B cell (primary cell): ENCODE measurements around the gene MPST. TPM values are rescaled to one million over a fixed set of nuclear protein-coding genes. Genes with fewer than 3 reads are reported as not detected.

ENCODE experiments used
- ATAC-seq: fragments of 200-7000 bp; cut with Tn5 transposase; one replicate; pipeline ENCODE4 v1.10.0; 2021; ENCODE audit warnings: low read depth, mild to moderate bottlenecking, moderate number of reproducible peaks, moderate library complexity
- CTCF ChIA-PET: fragments of 350-600 bp; sonication (Branson Sonifier 250); formaldehyde crosslinking; loops from one replicate; lab custom pipeline; 2021; ENCODE audit warnings: antibody characterized with exemption, inconsistent platforms; lab: Charles Lee
- POLR2A ChIA-PET: fragments of 350-600 bp; sonication (Branson Sonifier 250); formaldehyde crosslinking; loops from one replicate; lab custom pipeline; 2021; ENCODE audit warnings: antibody characterized with exemption; lab: Charles Lee
- DNase-seq: peaks from one replicate; pipeline ENCODE4 v3.0.0; 2013
- H2AFZ ChIP-seq: 2 replicates; pipeline ENCODE4 v1.6.1; 2012; ENCODE audit warnings: mild to moderate bottlenecking, low read depth, low read length; ENCODE audit not compliant: insufficient read depth, poor library complexity, severe bottlenecking
- H3K27ac ChIP-seq, 2 donors: 1 replicate in 1 of 2; 2 replicates in 1 of 2; pipeline ENCODE4 v1.5.1; 2012 to 2013; ENCODE audit warnings: low read length in 2 of 2, mild to moderate bottlenecking in 2 of 2, moderate library complexity in 1 of 2
- H3K27me3 ChIP-seq, 4 experiments: fragments of 200-600 bp in 1 of 4; sonication (generic) in 1 of 4; replicated peaks in 1 of 4; 1 replicate in 2 of 4; 2 replicates in 2 of 4; pipeline versions ENCODE4 v1.6.1 to v1.7.0; 2013 to 2016; ENCODE audit warnings: low read length in 3 of 4, mild to moderate bottlenecking in 2 of 4, mixed read lengths in 1 of 4, moderate library complexity in 1 of 4; ENCODE audit not compliant: insufficient read depth in 4 of 4, control insufficient read depth in 3 of 4; ENCODE audit errors: control extremely low read depth in 1 of 4
- H3K36me3 ChIP-seq, 2 experiments: replicated peaks in 1 of 2; 1 replicate in 1 of 2; 2 replicates in 1 of 2; pipeline versions ENCODE4 v1.6.1 to v1.7.1; 2013; ENCODE audit warnings: low read length in 1 of 2; ENCODE audit not compliant: insufficient read depth in 2 of 2, control insufficient read depth in 1 of 2; ENCODE audit errors: control extremely low read depth in 1 of 2, extremely low read depth in 1 of 2
- H3K4me1 ChIP-seq, 2 donors: fragments of 200-600 bp in 1 of 2; sonication (generic) in 1 of 2; 1 replicate in 1 of 2; 2 replicates in 1 of 2; pipeline versions ENCODE4 v1.5.1 to v1.6.1; 2013 to 2017; ENCODE audit warnings: low read length in 2 of 2; ENCODE audit not compliant: control insufficient read depth in 2 of 2, insufficient read depth in 2 of 2
- H3K4me2 ChIP-seq: replicated peaks from 2 replicates; pipeline ENCODE3; 2012; ENCODE audit warnings: mild to moderate bottlenecking, low read depth, low read length; ENCODE audit not compliant: poor library complexity, severe bottlenecking
- H3K4me3 ChIP-seq, 5 experiments: fragments of 200-600 bp in 1 of 5; sonication (generic) in 1 of 5; 1 replicate in 3 of 5; 2 replicates in 2 of 5; pipeline versions ENCODE4 v1.5.1 to v1.7.0; 2011 to 2016; ENCODE audit warnings: low read length in 4 of 5, mild to moderate bottlenecking in 4 of 5, low read depth in 2 of 5, control low read depth in 1 of 5, moderate library complexity in 1 of 5; ENCODE audit not compliant: insufficient read depth in 1 of 5; ENCODE audit errors: control extremely low read depth in 1 of 5, extremely low read depth in 1 of 5
- H3K79me2 ChIP-seq: fragments of 200-600 bp; sonication (generic); one replicate; pipeline ENCODE4 v1.6.0; 2016; ENCODE audit warnings: low read length; ENCODE audit not compliant: control insufficient read depth, insufficient read depth
- H3K9ac ChIP-seq: fragments of 200-600 bp; sonication (generic); 2 replicates; pipeline ENCODE4 v1.6.1; 2017; ENCODE audit warnings: mild to moderate bottlenecking, low read length, moderate library complexity
- H3K9me3 ChIP-seq, 3 donors: one replicate each; pipeline versions ENCODE4 v1.6.1 to v1.7.1; 2013; ENCODE audit warnings: low read length in 2 of 3; ENCODE audit not compliant: control insufficient read depth in 2 of 3, insufficient read depth in 1 of 3; ENCODE audit errors: control extremely low read depth in 1 of 3
- H4K20me1 ChIP-seq: 2 replicates; pipeline ENCODE4 v1.6.0; 2012; ENCODE audit warnings: mild to moderate bottlenecking, low read length; ENCODE audit not compliant: insufficient read depth, control insufficient read depth, poor library complexity, severe bottlenecking
- H3K27ac Mint-ChIP-seq: one replicate; pipeline ENCODE4 v1.8.0; 2021; ENCODE audit warnings: mixed read lengths
- H3K27me3 Mint-ChIP-seq: one replicate; pipeline ENCODE4 v1.8.0; 2021; ENCODE audit warnings: mixed read lengths
- H3K4me1 Mint-ChIP-seq: one replicate; pipeline ENCODE4 v1.8.0; 2021; ENCODE audit warnings: mixed read lengths
- H3K4me3 Mint-ChIP-seq: one replicate; pipeline ENCODE4 v1.8.0; 2021; ENCODE audit warnings: mixed read lengths
- H3K9me3 Mint-ChIP-seq: one replicate; pipeline ENCODE4 v1.8.0; 2022; ENCODE audit warnings: mixed read lengths; ENCODE audit not compliant: insufficient read depth
- EZH2 ChIP-seq: IDR thresholded peaks from 2 replicates; pipeline ENCODE4 v1.6.1; 2012; ENCODE audit warnings: borderline replicate concordance, low read depth, mild to moderate bottlenecking, moderate library complexity, low read length; ENCODE audit not compliant: insufficient read depth, poor library complexity, severe bottlenecking
- WGBS: methylation state at CpG from one replicate; pipeline ENCODE4 v1.1.5; 2013; ENCODE audit warnings: missing lambda C conversion rate; ENCODE audit not compliant: insufficient coverage; 5-methylcytosine and 5-hydroxymethylcytosine counted together
- intact Hi-C: fragments of 100-400 bp; cut with micrococcal nuclease; formaldehyde crosslinking; loops from one replicate; pipeline ENCODE4 v1.10.0; 2022
- polyA plus RNA-seq: library from polyadenylated mRNA; depleted of rRNA; stranded (reverse); fragments of >200 nt; gene quantifications from 2 replicates; pipeline ENCODE4 v1.2.3, GENCODE V29; 2012
- total RNA-seq, 2 donors: library from RNA; stranded (reverse); fragments of 120-200 nt in 1 of 2; gene quantifications; 1 replicate in 1 of 2; 2 replicates in 1 of 2; pipeline versions ENCODE4 v1.2.3 to v1.2.4, GENCODE V29; 2013 to 2022
- TF ChIP-seq, protein P1 (sequence below): fragments of 200-600 bp; IDR thresholded peaks from one replicate; pipeline ENCODE4 v1.8.0; 2022; ENCODE audit warnings: antibody characterized with exemption, mild to moderate bottlenecking

MPST gene
- total and polyA plus RNA-seq, 2 donors (not counting 1 experiment from before 2014, with no cell fraction given): 11.2 to 17.7 TPM

- H3K9me3 Mint-ChIP-seq: no peaks in the 10 kb centered on the region
- Histone ChIP-seq H3K27me3 (no peaks in the 10 kb centered on the region), H4K20me1 (no peaks in the 10 kb centered on the region), H2AFZ (no peak overlapping the region), H3K4me1 (peaks cover 7 to 18% of the 10 kb centered on the region in 2 donors), H3K4me3 (no peak overlapping the region), H3K4me2 (no peak overlapping the region), H3K9ac (no peak overlapping the region), H3K9me3 (no peaks in the 10 kb centered on the region), H3K79me2 (no peaks in the 10 kb centered on the region), H3K36me3 (peaks cover 0 to 26% of the 10 kb centered on the region in 2 experiments), H3K27ac (no peak overlapping the region)
- intact Hi-C loops: loop anchor here (5.0 kb wide), 1 partner anchor 1752 kb away; no protein-coding TSS in a partner anchor
- TF ChIP-seq, protein P1, sequence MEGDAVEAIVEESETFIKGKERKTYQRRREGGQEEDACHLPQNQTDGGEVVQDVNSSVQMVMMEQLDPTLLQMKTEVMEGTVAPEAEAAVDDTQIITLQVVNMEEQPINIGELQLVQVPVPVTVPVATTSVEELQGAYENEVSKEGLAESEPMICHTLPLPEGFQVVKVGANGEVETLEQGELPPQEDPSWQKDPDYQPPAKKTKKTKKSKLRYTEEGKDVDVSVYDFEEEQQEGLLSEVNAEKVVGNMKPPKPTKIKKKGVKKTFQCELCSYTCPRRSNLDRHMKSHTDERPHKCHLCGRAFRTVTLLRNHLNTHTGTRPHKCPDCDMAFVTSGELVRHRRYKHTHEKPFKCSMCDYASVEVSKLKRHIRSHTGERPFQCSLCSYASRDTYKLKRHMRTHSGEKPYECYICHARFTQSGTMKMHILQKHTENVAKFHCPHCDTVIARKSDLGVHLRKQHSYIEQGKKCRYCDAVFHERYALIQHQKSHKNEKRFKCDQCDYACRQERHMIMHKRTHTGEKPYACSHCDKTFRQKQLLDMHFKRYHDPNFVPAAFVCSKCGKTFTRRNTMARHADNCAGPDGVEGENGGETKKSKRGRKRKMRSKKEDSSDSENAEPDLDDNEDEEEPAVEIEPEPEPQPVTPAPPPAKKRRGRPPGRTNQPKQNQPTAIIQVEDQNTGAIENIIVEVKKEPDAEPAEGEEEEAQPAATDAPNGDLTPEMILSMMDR: no peak
- no peak for TF ChIP-seq EZH2
- peaks cover 12% of the 10 kb centered on the region for H3K4me1 Mint-ChIP-seq
- ATAC-seq (no peak), DNase-seq (no peak)
- H3K27me3 Mint-ChIP-seq: no peaks in the 10 kb centered on the region
- whole genome bisulfite sequencing: 100% methylated on average over 11 of the region's 20 CpGs
- no peak overlapping the region for H3K27ac Mint-ChIP-seq
- no peak overlapping the region for H3K4me3 Mint-ChIP-seq
- CTCF ChIA-PET: interaction anchor here (0.6 to 2.0 kb wide), 5 partner anchors 10 to 414 kb away, joined by 3 to 6 read pairs (median 4); no protein-coding TSS in a partner anchor
- POLR2A ChIA-PET: no interaction called here
Observed at GRCh38 chr22:37054600-37055365, 35.2 kb downstream of the MPST start.

- H3K9me3 ChIP-seq: no peaks in the 10 kb centered on the region
- no peak overlapping the region for H3K9ac ChIP-seq
- Mint-ChIP-seq H3K9me3 (no peaks in the 10 kb centered on the region), H3K4me1 (peaks cover 10% of the 10 kb centered on the region), H3K4me3 (no peak overlapping the region), H3K27me3 (no peaks in the 10 kb centered on the region), H3K27ac (no peak overlapping the region)
- peaks cover 0 to 36% of the 10 kb centered on the region in 2 experiments for H3K36me3 ChIP-seq
- H3K4me2 ChIP-seq: no peak overlapping the region
- ATAC-seq (no peak), DNase-seq (no peak)
- peaks cover 7 to 17% of the 10 kb centered on the region in 2 donors for H3K4me1 ChIP-seq
- CTCF ChIA-PET: interaction anchor here (2.0 kb wide), 1 partner anchor 143 kb away, joined by 6 read pairs; no protein-coding TSS in a partner anchor
- no peaks in the 10 kb centered on the region for H4K20me1 ChIP-seq
- intact Hi-C loops: no loop called here
- H3K27me3 ChIP-seq: no peaks in the 10 kb centered on the region
- H2AFZ ChIP-seq: no peak overlapping the region
- 98% methylated on average over 13 of the region's 13 CpGs for WGBS
- no peak overlapping the region for H3K4me3 ChIP-seq
- H3K27ac ChIP-seq: no peak overlapping the region
- POLR2A ChIA-PET: no interaction called here
- TF ChIP-seq EZH2: no peak
- TF ChIP-seq, protein P1: no peak
- H3K79me2 ChIP-seq: no peaks in the 10 kb centered on the region
Observed at GRCh38 chr22:37056246-37056645, 36.7 kb downstream of the MPST start.
